ENCODE results near the gene CHRNG.
"Not testable (repeated sequence)": the region's sequence is repeated elsewhere in the genome, so short reads cannot be mapped to it uniquely, and the experiment has no call there.

The CHRNG gene

DNA sequence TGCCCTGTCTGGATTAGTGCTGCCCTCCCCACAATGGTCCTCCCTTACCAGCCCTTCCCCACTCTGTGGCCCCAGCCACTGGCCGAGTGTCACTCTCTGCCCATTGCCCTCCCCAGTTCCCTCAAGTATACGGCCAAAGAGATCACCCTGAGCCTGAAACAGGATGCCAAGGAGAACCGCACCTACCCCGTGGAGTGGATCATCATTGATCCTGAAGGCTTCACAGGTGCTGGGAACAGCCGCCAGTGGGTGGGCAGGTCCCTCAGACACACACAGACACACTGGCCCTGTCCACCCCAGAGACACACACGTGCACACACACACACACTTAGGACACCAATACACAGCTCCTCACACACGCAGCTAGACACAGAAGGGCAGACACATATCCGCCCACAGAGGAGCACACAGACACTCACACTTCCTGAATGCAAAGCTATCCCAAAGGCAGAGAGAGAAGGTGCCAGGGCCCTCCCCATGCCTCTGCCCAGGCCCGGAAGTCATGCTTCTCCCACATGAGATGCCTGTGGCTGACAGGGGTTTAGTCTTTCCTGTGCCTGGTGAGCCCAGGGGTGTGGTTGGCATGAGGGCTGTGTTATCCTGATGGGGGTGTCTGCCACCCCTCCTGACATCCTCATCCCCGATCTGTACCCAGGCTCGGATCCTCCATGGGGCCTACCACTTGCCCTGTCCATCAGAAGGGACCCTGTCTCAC lies 10.6 kb upstream of the CHRNG start:
- no peak for DNase-seq (ENCODE audit: low read depth)

DNA sequence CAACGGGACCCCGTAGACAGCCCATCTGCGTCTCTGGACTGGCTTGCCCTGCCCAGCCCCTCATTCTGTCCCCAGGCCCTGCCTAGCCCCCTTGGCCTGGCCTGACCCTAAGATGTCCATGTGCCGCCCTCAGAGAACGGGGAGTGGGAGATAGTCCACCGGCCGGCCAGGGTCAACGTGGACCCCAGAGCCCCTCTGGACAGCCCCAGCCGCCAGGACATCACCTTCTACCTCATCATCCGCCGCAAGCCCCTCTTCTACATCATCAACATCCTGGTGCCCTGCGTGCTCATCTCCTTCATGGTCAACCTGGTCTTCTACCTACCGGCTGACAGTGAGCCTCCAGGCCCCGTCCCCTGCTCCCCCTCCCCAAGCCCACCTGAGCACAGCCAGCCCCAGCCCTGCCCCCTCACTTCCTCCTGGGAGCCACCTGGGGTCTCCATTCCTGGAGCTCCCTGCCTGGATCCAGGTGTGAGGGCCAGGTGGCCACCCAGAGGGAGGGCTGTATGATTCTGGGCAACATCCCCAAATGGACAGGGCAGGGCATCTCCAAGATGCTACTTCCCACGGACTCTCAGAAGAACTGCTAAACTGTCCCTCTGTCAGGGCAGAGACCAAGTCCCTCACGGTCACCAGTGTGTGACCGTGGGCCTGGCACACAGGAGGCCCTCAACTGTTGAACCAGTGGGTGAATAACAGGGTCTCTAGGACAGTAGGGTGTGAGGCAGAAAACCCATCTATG lies 9.5 kb upstream of the CHRNG start:
- DNase-seq (ENCODE audit: low read depth) = no peak

DNA sequence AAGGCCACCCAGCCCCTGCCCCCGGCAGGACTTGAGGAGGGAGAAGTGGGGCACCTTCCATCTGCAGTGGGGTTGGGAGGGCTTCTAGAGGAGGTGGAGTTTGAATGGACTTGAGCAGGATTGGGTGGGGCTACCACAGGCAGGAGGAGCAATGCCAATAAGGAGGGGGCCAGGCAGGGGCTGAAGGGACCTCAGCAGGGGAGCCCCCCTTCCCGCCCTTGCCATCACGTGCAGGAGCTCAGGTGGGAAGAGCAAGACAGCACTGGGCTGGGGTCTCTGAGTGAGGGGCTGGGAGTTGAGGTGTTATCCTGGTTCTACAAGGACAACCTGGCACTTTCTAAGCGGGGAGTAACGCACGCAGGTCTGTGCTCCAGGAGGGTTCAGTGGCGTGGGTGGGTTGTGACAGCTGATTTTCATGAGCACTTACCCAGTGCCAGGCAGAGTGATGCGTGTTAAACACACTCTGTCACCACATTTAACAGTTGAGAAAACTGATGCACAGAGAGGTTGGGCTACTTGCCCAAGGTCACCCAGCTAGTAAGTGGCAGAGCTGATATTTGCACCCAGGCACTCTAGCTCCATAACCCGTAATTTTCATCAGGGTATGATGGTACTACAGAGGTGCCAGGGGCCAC lies 8.7 kb upstream of the CHRNG start:
- DNase-seq (ENCODE audit: low read depth) = no peak

DNA sequence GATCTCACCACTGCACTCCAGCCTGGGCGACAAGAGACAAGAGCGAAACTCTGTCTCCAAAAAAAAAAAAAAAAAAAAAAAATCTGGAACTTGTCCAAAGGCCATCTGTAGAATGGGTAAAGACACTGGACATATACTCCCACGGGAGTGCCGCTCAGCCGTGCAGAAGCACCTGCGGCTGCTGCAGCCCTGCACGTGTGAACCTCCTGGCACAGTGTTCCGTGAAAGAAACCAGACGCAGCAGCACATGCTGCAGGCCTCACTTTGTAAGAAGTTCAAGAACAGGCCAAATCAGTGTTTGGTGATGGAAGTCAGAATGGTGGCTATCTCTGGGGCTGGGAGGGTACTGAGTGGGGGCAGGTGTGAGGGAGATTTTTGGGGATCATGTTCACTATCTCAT lies 7.1 kb upstream of the CHRNG start:
- no peak for DNase-seq (ENCODE audit: low read depth)

DNA sequence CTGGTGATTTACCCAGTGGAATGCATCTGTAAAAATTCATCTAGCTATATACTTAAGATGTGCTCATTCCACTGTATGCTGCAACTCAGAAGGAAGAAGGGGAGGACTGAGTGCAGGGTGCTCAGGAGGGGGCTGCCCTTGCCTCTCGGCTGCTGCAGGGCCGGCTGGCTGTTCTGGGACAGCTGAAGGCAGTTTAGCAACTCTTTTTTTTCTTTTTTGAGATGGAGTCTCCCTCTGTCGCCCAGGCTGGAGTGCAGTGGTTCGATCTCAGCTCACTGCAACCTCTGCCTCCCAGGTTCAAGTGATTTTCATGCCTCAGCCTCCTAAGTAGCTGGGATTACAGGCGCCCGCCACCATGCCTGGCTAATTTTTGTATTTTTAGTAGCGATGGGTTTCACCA lies 6.7 kb upstream of the CHRNG start:
- DNase-seq (ENCODE audit: low read depth) = not testable (repeated sequence)

DNA sequence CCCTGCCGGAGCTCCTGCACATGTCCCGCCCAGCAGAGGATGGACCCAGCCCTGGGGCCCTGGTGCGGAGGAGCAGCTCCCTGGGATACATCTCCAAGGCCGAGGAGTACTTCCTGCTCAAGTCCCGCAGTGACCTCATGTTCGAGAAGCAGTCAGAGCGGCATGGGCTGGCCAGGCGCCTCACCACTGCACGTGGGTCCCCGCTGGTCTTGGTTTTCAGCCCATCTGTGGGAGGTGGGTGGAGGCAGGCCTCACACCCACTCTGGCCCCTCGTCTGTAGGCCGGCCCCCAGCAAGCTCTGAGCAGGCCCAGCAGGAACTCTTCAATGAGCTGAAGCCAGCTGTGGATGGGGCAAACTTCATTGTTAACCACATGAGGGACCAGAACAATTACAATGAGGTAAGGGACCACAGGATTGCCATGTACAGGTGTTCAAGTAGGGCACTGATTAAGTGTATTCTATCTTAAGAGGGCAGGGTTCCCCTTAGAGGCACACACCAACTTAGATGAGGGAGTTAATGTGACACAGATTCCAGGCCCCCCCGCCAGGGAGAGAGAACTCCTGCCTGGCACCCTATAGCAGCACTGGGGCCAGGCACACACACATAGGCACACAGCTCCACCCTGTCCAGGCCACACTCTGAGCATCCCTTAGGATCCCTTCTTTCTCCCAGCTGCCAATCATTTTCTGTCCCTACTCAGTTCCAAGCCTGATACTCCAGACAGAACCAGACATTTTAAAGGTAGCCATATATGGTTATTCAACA lies 5.4 kb upstream of the CHRNG start:
- no peak for DNase-seq (ENCODE audit: low read depth)

DNA sequence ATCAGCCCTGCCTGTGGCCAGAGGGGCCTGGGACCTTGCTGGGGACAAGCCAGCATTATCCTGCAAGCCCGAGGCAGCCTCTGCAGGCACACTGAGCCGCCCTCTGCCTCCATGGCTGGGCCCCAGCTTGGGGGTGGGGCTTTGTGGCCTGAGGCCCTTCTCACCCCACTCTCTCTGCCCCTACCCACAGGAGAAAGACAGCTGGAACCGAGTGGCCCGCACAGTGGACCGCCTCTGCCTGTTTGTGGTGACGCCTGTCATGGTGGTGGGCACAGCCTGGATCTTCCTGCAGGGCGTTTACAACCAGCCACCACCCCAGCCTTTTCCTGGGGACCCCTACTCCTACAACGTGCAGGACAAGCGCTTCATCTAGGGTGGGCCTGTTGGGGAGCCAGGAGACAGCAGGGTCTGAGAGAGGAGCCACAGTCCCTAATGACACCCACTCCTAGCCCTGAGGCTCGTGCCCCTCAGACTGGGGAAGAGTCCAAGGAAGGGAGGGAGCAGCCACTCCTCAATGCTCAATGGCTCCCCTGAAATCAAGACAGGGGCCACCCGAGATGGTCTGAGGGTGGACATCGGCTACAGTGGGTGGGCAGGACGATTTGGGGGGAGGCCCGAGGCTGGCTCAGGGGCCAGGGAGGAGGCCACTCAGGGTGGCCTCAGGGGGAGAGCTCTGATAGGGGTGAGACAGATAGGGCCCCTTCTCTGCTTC lies 4.4 kb upstream of the CHRNG start:
- DNase-seq (ENCODE audit: low read depth) = no peak

DNA sequence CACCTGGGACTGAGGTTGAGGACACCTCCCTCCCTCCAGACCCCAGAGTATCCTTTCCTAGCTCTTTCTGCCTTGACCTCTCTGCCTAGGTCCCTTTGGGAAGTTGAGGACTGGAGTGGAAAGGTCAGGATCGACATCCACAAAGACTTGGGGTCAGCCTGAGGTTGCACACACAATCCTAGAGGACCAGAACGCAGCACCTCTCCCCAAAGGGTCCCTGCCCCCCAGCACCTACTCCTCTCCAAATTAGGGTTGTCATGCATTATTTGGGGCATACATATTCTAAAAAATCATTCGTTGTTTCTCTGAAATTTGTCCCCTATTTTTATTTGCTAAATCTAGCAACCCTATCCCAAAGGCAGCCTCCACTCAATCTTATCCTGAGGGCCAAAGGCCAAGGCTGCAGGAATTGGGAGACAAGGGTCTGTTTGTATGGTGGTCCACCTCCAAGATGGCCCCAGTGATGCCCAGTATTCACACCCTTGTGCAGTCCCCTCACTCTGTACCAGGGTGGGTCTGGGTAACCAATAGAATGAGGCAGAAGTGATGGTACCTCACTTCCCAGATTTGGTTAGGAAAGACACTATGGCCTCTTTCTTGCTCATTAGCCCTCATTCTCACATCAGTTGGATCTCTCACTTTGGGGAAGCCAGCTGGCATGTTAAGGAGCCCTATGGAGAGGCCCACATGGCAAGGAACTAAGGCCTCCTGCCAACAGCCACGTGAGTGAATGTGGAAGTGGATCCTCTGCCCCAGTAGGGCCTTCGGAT lies 3.5 kb upstream of the CHRNG start:
- no peak for DNase-seq (ENCODE audit: low read depth)

DNA sequence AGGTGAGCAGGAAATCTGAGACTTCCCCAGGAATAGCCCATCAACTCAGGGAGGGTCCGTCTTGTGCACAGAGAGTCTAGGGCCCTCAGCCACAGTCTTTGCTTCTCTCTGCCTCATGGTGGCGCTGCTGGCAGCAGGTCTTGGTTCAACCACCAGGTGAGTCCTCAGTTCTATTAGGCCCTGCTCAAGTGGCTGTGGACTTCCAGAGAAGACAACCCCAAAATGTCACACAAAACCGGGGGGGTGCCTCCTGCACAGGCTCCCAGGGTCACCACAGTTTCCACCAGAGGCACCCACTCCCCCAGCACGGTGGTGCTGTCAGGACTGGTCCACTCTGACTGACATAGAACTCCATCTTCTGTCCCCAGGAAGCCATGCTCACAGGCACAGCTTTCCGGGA lies 2.4 kb upstream of the CHRNG start:
- DNase-seq (ENCODE audit: low read depth) = no peak

DNA sequence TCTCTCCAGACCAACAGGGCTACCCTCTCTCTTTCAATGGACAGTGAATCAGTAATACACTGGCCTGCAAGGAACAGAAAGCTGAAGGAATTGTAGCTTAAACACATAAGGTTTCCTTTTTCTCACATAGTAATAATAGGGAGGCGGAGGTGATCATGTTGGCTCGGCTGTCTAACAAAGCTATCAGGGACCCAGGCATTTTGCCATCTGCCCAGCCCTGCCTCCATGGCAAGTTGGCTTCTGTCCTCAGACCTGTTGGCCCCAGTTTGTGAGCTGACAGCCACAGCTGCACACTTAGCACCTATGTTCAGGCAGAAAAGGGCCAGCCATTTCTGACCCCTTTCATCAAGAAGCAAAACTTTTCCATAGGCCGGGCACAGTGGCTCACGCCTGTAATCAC lies 2.0 kb upstream of the CHRNG start:
- no peak for DNase-seq (ENCODE audit: low read depth)

DNA sequence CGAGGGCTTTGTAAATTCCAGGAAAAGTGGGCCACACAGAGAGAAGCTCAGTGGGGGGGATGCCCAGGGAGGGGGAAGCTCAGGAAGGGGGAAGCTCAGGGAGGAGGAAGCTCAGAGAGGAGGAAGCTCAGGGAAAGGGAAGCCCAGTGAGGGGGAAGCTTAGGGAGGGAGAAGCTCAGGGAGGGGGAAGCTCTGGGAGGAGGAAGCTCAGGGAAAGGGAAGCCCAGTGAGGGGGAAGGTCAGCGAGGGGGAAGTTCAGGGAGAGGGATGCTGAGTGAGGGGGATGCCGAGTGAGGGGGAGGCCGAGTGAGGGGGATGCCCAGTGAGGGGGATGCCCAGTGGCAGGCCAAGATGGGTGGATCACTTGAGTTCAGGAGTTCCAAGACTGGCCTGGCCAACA lies 821 bp upstream of the CHRNG start:
- no peak for DNase-seq (ENCODE audit: low read depth)

DNA sequence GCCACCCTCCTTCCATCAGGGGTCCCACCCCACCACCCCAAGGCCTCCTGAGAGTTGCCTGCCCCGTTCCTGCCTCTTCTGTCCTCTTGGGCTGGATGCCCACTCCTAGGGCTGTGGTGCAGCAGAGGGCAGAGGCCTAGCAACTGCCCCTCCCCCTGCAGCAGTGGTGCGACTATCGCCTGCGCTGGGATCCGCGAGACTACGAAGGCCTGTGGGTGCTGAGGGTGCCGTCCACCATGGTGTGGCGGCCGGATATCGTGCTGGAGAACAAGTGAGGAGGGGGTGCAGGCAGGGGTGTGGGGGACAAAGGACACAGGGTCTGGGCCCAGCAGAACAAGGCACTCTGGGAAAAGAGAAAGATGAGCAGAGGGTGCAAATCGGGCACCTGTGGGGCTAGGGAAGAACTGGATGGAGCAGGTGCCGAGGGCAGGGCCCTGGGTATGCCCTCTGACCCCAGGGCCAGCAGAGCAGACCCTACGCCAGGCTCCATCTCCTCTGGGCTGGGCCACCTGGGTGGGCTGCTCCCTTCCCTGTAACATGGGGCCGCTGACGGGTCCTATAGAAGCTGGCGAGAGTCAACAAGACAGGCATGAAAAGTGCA lies 1.0 kb downstream of the CHRNG start:
- DNase-seq (ENCODE audit: low read depth) = no peak

DNA sequence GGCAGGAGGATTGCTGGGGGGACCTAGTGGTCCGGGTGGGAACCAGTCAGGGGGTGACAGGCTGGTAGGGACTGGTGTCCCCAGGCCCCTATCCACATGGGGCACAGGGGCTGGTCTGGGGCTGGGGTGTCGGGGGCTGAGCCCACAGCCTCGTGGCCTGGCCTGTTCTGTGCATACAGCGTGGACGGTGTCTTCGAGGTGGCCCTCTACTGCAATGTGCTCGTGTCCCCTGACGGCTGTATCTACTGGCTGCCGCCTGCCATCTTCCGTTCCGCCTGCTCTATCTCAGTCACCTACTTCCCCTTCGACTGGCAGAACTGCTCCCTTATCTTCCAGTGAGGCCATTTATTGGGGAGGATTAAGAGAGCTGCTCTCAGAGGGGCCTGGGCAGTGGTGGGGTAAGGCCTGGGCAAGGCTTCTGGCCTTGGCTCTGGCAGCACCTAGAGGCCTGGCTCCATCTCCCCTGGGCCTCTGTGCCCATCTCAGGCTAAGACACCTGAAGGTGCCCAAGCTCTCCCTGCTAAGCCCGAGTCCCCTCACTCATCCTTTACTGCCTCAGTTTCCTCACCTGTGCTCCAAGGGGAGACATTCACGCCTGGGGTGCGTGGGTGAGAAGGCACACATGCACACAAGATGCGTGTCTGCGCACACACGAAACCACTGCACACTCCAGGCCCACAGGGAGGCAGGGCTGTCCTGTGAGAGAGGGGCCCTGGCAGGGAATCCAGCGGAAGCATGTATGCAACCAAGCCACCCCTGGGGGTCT lies 1.9 kb downstream of the CHRNG start:
- DNase-seq (ENCODE audit: low read depth) = no peak

DNA sequence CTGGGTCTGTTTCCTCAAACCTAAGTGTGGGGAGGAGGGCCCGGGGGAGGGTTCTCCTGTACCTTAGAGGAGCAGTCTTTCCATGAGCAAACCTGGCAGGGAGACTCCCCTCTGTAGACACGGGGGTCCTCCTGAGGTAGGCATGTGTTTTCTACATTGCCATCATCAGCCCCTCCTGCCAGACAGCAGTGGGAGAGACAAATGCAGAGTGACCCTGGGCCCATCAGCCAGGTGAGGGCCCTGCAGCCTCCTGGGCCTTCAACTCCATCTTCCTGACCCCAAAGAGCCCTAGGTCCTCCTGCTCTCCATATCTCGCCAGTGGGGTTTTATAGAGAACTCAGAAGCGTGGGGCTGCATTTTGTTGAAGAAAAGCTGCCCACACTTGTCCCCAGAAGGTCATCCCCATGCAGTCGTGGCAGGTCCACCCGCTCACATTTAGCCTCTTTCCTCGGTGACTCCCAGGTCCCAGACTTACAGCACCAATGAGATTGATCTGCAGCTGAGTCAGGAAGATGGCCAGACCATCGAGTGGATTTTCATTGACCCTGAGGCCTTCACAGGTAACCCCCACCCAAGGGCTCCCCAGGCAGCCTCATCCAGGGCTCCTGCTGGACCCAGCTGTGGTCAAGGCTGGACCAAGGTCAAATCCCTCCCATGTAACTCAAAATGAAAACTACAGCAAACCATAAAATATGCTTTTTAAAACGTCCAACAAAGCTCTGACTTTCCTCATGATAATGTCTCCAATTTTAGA lies 2.6 kb downstream of the CHRNG start:
- no peak for DNase-seq (ENCODE audit: low read depth)

DNA sequence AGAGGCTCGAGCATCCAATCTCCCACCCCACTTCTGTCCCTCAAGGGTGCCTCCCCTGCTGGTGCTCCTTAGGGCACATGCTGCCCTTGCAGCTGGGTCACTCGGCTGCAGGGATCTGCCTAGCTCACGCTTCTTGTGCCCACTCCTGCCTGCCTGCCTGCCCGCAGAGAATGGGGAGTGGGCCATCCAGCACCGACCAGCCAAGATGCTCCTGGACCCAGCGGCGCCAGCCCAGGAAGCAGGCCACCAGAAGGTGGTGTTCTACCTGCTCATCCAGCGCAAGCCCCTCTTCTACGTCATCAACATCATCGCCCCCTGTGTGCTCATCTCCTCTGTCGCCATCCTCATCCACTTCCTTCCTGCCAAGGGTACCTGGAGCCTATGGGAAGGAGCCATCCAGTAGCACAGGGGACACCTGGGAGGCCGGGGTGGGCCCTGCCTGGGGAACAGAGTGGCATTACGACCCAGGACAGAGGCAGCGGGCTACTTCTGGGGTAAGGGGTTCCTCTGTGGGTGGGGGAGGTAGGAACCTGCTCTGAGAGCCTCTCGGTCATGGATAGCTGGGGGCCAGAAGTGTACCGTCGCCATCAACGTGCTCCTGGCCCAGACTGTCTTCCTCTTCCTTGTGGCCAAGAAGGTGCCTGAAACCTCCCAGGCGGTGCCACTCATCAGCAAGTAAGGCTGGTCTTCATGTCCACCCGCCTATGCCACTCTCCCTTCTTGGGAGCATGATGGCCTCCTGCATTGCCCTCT lies 3.4 kb downstream of the CHRNG start:
- no peak for DNase-seq (ENCODE audit: low read depth)

DNA sequence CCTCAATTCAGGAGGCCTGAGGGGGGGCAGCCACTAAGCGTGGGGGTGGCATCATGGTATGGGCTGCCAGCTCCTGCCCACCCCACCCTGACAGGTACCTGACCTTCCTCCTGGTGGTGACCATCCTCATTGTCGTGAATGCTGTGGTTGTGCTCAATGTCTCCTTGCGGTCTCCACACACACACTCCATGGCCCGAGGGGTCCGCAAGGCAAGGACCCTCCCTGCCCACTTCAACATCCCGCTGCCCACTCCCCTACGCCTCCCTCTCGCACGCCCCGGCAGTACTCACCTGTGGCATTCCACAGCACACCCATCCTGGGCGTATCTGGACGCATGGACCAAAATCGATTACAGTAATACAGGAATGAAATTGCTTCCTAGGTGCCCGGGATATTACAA lies 4.0 kb downstream of the CHRNG start:
- no peak for DNase-seq (ENCODE audit: low read depth)

DNA sequence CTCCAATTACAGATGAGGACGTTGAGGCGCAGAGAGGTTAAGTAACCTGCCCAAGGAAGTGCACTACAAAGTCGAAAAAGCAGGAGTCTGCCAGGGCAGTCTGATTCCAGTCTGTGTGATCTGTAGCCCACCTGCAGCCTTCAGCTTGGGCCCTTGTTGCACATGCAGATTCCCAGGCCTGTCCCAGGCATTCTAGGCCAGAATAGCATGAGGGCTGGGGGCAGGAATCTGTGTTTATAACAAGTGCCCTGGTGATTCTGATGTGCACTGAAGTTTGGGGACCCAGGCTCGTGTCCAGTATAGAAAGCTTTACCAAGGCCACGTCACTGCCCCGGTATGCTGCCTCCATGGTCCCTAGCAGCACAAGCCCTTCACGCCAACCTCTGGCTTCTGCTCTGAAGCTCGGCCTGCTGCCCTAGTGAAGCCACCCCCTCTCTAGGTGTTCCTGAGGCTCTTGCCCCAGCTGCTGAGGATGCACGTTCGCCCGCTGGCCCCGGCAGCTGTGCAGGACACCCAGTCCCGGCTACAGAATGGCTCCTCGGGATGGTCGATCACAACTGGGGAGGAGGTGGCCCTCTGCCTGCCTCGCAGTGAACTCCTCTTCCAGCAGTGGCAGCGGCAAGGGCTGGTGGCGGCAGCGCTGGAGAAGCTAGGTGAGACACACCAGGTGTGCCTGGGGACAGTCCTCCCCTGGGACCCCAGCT lies 4.6 kb downstream of the CHRNG start:
- DNase-seq (ENCODE audit: low read depth) = no peak

DNA sequence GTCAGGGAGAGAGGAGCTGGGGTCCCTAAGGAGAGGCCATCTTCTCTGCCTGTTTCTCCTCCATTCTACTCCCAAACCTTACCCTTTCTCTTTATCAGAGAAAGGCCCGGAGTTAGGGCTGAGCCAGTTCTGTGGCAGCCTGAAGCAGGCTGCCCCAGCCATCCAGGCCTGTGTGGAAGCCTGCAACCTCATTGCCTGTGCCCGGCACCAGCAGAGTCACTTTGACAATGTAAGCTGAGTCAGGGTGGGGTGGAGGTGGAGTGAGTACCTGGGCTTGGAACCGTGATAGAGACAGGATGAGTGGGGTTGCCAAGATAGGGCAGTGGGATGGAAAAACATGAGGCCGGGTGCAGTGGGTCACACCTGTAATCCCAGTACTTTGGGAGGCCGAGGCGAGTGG lies 5.2 kb downstream of the CHRNG start:
- no peak for DNase-seq (ENCODE audit: low read depth)
